Tibial nerve (tissue), 4 donors: Measurements from ENCODE around the gene DLG1.

Experiments
- CTCF ChIP-seq, 5 experiments: fragments of 200-600 bp in 3 of 5; fragments of 450-650 bp in 2 of 5; sonication (generic) in 3 of 5; IDR thresholded peaks; one replicate each; pipeline ENCODE4 v1.5.1; 2016 to 2019; ENCODE audit warnings: antibody characterized with exemption in 5 of 5, mild to moderate bottlenecking in 3 of 5, moderate library complexity in 2 of 5
- EP300 ChIP-seq, 2 donors: sonication (generic); formaldehyde crosslinking; IDR thresholded peaks; one replicate each; pipeline ENCODE4 v1.6.1; 2017; ENCODE audit warnings: antibody characterized with exemption in 2 of 2, mild to moderate bottlenecking in 1 of 2
- POLR2A ChIP-seq, 2 donors: fragments of 450-650 bp; IDR thresholded peaks; one replicate each; pipeline ENCODE4 v1.6.1; 2017; ENCODE audit warnings: antibody characterized with exemption in 2 of 2, mild to moderate bottlenecking in 2 of 2, moderate library complexity in 2 of 2

GRCh38 chr3:197266331-197266730 lies 32.1 kb downstream of the DLG1 start:
- no peak for TF ChIP-seq CTCF (IDR thresholded peaks at IDR 0.05)
- no peak for TF ChIP-seq POLR2A (IDR thresholded peaks at IDR 0.05)
- TF ChIP-seq EP300 (IDR thresholded peaks at IDR 0.05) = no peak
